CD4-positive, alpha-beta T cell treated with Interleukin-17A for 4 hours (primary cell): ENCODE measurements around the gene SMAD3.
"Not testable (repeated sequence)": the region's sequence is repeated elsewhere in the genome, so short reads cannot be mapped to it uniquely, and the experiment has no call there.

Experiments used
- DNase-seq: peaks from one replicate; pipeline ENCODE4 v3.0.0-alpha.2; 2020; ENCODE audit warnings: mixed read lengths

Gene SMAD3

GRCh38 chr15:67114846-67115585 lies 49.6 kb downstream of the SMAD3 start:
- no peak for DNase-seq

GRCh38 chr15:67115586-67115969 lies 50.2 kb downstream of the SMAD3 start:
- no peak for DNase-seq

- peak; percentile 33 for DNase-seq
Observed at GRCh38 chr15:67116742-67117141, 51.3 kb downstream of the SMAD3 start.

- DNase-seq: no peak
Observed at GRCh38 chr15:67117370-67117769, 52.0 kb downstream of the SMAD3 start.

GRCh38 chr15:67118808-67119207 lies 53.4 kb downstream of the SMAD3 start:
- DNase-seq: no peak

- no peak for DNase-seq
Observed at GRCh38 chr15:67119238-67119846, 53.9 kb downstream of the SMAD3 start.

- DNase-seq: no peak
Observed at GRCh38 chr15:67120009-67120838, 54.8 kb downstream of the SMAD3 start.

GRCh38 chr15:67120839-67121643 lies 55.6 kb downstream of the SMAD3 start:
- peak; percentile 87 for DNase-seq

GRCh38 chr15:67121644-67122605 lies 56.5 kb downstream of the SMAD3 start:
- no peak for DNase-seq

- DNase-seq: not testable (repeated sequence)
Observed at GRCh38 chr15:67122816-67123215, 57.4 kb downstream of the SMAD3 start.

GRCh38 chr15:67123291-67123690 lies 57.9 kb downstream of the SMAD3 start:
- DNase-seq: not testable (repeated sequence)

GRCh38 chr15:67124111-67124510 lies 58.7 kb downstream of the SMAD3 start:
- DNase-seq: no peak

GRCh38 chr15:67124911-67125588 lies 59.6 kb downstream of the SMAD3 start:
- DNase-seq: no peak

GRCh38 chr15:67125589-67126502 lies 60.4 kb downstream of the SMAD3 start:
- DNase-seq: no peak

- no peak for DNase-seq
Observed at GRCh38 chr15:67126551-67127330, 61.3 kb downstream of the SMAD3 start.

GRCh38 chr15:67127331-67127664 lies 61.9 kb downstream of the SMAD3 start:
- no peak for DNase-seq

- no peak for DNase-seq
Observed at GRCh38 chr15:67127965-67128364, 62.6 kb downstream of the SMAD3 start.

GRCh38 chr15:67130166-67130565 lies 64.8 kb downstream of the SMAD3 start:
- no peak for DNase-seq
